ENCODE measurements around the gene NREP.

NREP gene

GRCh38 chr5:111746791-111747190 is 10.2 kb downstream of the NREP start:
- Histone ChIP-seq H3K27ac (ENCODE audit: insufficient read depth in 1 of 2, low read depth in 1 of 2, low read length in 2 of 2, poor library complexity in 1 of 2, severe bottlenecking in 2 of 2) (no peak overlapping the region), H3K4me3 (ENCODE audit: control insufficient read depth in 1 of 7, extremely low read depth in 1 of 7, insufficient read depth in 4 of 7, low read depth in 2 of 7, low read length in 6 of 7) (no peak overlapping the region), H3K9me3 (ENCODE audit: control extremely low read depth in 1 of 5, control insufficient read depth in 4 of 5, insufficient read depth in 2 of 5, low read depth in 1 of 5, low read length in 4 of 5) (no peaks in the 10 kb centered on the region), H3K36me3 (ENCODE audit: control insufficient read depth in 4 of 4, insufficient read depth in 4 of 4, low read length in 3 of 4) (peaks cover 0 to 52% (median 26%) of the 10 kb centered on the region in 4 experiments), H3K27me3 (replicated peaks in 2 of 5; ENCODE audit: control insufficient read depth in 4 of 5, insufficient read depth in 5 of 5, low read length in 4 of 5) (no peaks in the 10 kb centered on the region), H3K4me1 (ENCODE audit: control extremely low read depth in 1 of 4, control insufficient read depth in 4 of 4, insufficient read depth in 4 of 4, low read length in 3 of 4) (peaks cover 0 to 4% (median 2%) of the 10 kb centered on the region in 4 experiments)
- CTCF ChIA-PET, result no interaction called here
- POLR2A ChIA-PET, result no interaction called here
- WGBS (ENCODE audit: insufficient coverage), result 100% methylated on average over 3 of the region's 4 CpGs
- DNase-seq, result no peak

GRCh38 chr5:111745075-111745739 is 11.8 kb downstream of the NREP start:
- POLR2A ChIA-PET, result no interaction called here
- CTCF ChIA-PET, result no interaction called here
- H3K4me1 ChIP-seq (ENCODE audit: control extremely low read depth in 1 of 4, control insufficient read depth in 4 of 4, insufficient read depth in 4 of 4, low read length in 3 of 4), result peaks cover 0 to 4% (median 3%) of the 10 kb centered on the region in 4 experiments
- peaks cover 0 to 45% (median 19%) of the 10 kb centered on the region in 4 experiments for H3K36me3 ChIP-seq (ENCODE audit: control insufficient read depth in 4 of 4, insufficient read depth in 4 of 4, low read length in 3 of 4)
- no peak overlapping the region for H3K4me3 ChIP-seq (ENCODE audit: control insufficient read depth in 1 of 7, extremely low read depth in 1 of 7, insufficient read depth in 4 of 7, low read depth in 2 of 7, low read length in 6 of 7)
- H3K27ac ChIP-seq (ENCODE audit: insufficient read depth in 1 of 2, low read depth in 1 of 2, low read length in 2 of 2, poor library complexity in 1 of 2, severe bottlenecking in 2 of 2), result no peak overlapping the region
- 100% methylated on average over 3 of the region's 4 CpGs for WGBS (ENCODE audit: insufficient coverage)
- H3K27me3 ChIP-seq (replicated peaks in 2 of 5; ENCODE audit: control insufficient read depth in 4 of 5, insufficient read depth in 5 of 5, low read length in 4 of 5), result no peaks in the 10 kb centered on the region
- DNase-seq, result no peak
- H3K9me3 ChIP-seq (ENCODE audit: control extremely low read depth in 1 of 5, control insufficient read depth in 4 of 5, insufficient read depth in 2 of 5, low read depth in 1 of 5, low read length in 4 of 5), result no peaks in the 10 kb centered on the region

GRCh38 chr5:111744455-111744854 is 12.5 kb downstream of the NREP start:
- DNase-seq, result no peak
- no peaks in the 10 kb centered on the region for H3K9me3 ChIP-seq (ENCODE audit: control extremely low read depth in 1 of 5, control insufficient read depth in 4 of 5, insufficient read depth in 2 of 5, low read depth in 1 of 5, low read length in 4 of 5)
- H3K4me3 ChIP-seq (ENCODE audit: control insufficient read depth in 1 of 7, extremely low read depth in 1 of 7, insufficient read depth in 4 of 7, low read depth in 2 of 7, low read length in 6 of 7), result no peak overlapping the region
- H3K36me3 ChIP-seq (ENCODE audit: control insufficient read depth in 4 of 4, insufficient read depth in 4 of 4, low read length in 3 of 4), result peaks cover 0 to 38% (median 14%) of the 10 kb centered on the region in 4 experiments
- peaks cover 0 to 6% (median 3%) of the 10 kb centered on the region in 4 experiments for H3K4me1 ChIP-seq (ENCODE audit: control extremely low read depth in 1 of 4, control insufficient read depth in 4 of 4, insufficient read depth in 4 of 4, low read length in 3 of 4)
- H3K27ac ChIP-seq (ENCODE audit: insufficient read depth in 1 of 2, low read depth in 1 of 2, low read length in 2 of 2, poor library complexity in 1 of 2, severe bottlenecking in 2 of 2), result no peak overlapping the region
- no peaks in the 10 kb centered on the region for H3K27me3 ChIP-seq (replicated peaks in 2 of 5; ENCODE audit: control insufficient read depth in 4 of 5, insufficient read depth in 5 of 5, low read length in 4 of 5)
- POLR2A ChIA-PET, result no interaction called here
- CTCF ChIA-PET, result no interaction called here
- WGBS (ENCODE audit: insufficient coverage), result 100% methylated on average over 1 of the region's 2 CpGs

DNA sequence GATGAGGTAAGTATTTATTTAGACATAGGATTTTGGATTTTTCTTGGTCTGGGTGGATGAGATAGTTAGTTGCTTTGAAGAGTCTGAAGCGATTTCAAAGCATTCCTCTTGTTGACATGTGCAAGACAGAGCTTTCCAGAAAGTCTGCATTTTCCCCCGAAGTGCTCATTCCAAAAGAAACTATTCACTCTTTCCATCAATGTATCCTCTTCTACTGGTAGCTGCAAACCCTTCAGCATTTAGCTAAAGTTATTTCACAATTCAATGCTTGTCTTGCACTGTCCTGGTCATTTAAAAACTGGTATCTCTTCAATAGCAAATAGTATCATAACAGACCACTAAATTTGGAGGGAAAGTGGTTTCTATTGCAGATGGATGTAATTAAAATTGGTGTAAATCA is 13.0 kb downstream of the NREP start:
- WGBS (ENCODE audit: insufficient coverage), result no CpG with 5 or more reads among the region's 2 CpGs
- CTCF ChIA-PET, result no interaction called here
- DNase-seq, result no peak
- POLR2A ChIA-PET, result no interaction called here
- no peaks in the 10 kb centered on the region for H3K9me3 ChIP-seq (ENCODE audit: control extremely low read depth in 1 of 5, control insufficient read depth in 4 of 5, insufficient read depth in 2 of 5, low read depth in 1 of 5, low read length in 4 of 5)
- no peaks in the 10 kb centered on the region for H3K27me3 ChIP-seq (replicated peaks in 2 of 5; ENCODE audit: control insufficient read depth in 4 of 5, insufficient read depth in 5 of 5, low read length in 4 of 5)
- no peak overlapping the region for H3K4me3 ChIP-seq (ENCODE audit: control insufficient read depth in 1 of 7, extremely low read depth in 1 of 7, insufficient read depth in 4 of 7, low read depth in 2 of 7, low read length in 6 of 7)
- H3K4me1 ChIP-seq (ENCODE audit: control extremely low read depth in 1 of 4, control insufficient read depth in 4 of 4, insufficient read depth in 4 of 4, low read length in 3 of 4), result peaks cover 0 to 11% (median 4%) of the 10 kb centered on the region in 4 experiments
- peaks cover 0 to 37% (median 13%) of the 10 kb centered on the region in 4 experiments for H3K36me3 ChIP-seq (ENCODE audit: control insufficient read depth in 4 of 4, insufficient read depth in 4 of 4, low read length in 3 of 4)
- no peak overlapping the region for H3K27ac ChIP-seq (ENCODE audit: insufficient read depth in 1 of 2, low read depth in 1 of 2, low read length in 2 of 2, poor library complexity in 1 of 2, severe bottlenecking in 2 of 2)

GRCh38 chr5:111743512-111743911 is 13.5 kb downstream of the NREP start:
- CTCF ChIA-PET, result no interaction called here

DNA sequence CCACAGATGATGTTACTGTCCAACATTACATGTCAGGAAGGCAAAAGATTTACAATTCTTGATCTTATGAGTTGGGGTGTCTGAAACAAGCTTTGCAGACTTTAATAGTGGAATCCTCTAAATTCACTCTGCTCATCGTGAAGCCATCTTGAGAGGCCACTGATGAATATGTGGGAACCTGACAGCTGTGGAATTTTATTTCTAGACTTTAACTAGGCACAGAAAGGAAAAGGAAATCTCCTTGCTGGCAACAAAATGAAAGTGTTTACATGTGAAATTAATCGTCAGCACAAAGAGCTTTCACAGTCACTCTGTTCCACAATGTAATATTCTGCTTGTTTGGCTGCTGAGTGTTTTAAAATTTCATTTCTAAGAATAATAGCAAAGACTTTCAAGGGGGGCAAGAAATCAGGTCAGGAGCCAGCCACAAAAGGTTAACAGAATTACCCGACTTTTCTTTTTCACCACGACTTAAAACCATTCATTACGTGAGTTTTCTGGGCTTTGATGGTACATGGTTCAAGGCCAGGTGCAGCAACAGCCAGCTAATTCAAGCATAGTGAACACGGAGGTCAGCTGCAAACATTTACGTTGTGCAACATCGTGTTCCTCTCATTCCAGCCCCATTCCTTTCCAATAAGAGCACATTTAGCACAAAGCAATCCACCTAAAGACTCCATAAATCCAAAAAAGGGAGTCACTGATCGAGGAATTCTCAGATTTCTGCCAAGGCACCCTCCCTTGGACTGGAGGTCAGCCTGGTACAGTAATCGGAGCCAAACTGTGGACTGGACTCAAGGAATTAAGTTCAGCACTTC is 14.6 kb downstream of the NREP start:
- Histone ChIP-seq H3K9me3 (ENCODE audit: control extremely low read depth in 1 of 5, control insufficient read depth in 4 of 5, insufficient read depth in 2 of 5, low read depth in 1 of 5, low read length in 4 of 5) (no peaks in the 10 kb centered on the region), H3K4me3 (ENCODE audit: control insufficient read depth in 1 of 7, extremely low read depth in 1 of 7, insufficient read depth in 4 of 7, low read depth in 2 of 7, low read length in 6 of 7) (no peak overlapping the region), H3K4me1 (ENCODE audit: control extremely low read depth in 1 of 4, control insufficient read depth in 4 of 4, insufficient read depth in 4 of 4, low read length in 3 of 4) (peaks cover 0 to 15% (median 6%) of the 10 kb centered on the region in 4 experiments), H3K36me3 (ENCODE audit: control insufficient read depth in 4 of 4, insufficient read depth in 4 of 4, low read length in 3 of 4) (peaks cover 0 to 34% (median 6%) of the 10 kb centered on the region in 4 experiments), H3K27me3 (replicated peaks in 2 of 5; ENCODE audit: control insufficient read depth in 4 of 5, insufficient read depth in 5 of 5, low read length in 4 of 5) (no peaks in the 10 kb centered on the region), H3K27ac (ENCODE audit: insufficient read depth in 1 of 2, low read depth in 1 of 2, low read length in 2 of 2, poor library complexity in 1 of 2, severe bottlenecking in 2 of 2) (no peak overlapping the region)
- DNase-seq, result no peak
- 96% methylated on average over 7 of the region's 10 CpGs for WGBS (ENCODE audit: insufficient coverage)
- ChIA-PET POLR2A (no interaction called here), CTCF (interaction anchor here (1.4 kb wide), 1 partner anchor 15 kb away, joined by 6 read pairs; the partner anchor contains the start of gene NREP)

More at GRCh38 chr5:111743512-111743911, 13.5 kb downstream of the NREP start:
- Histone ChIP-seq H3K4me3 (ENCODE audit: control insufficient read depth in 1 of 7, extremely low read depth in 1 of 7, insufficient read depth in 4 of 7, low read depth in 2 of 7, low read length in 6 of 7) (no peak overlapping the region), H3K36me3 (ENCODE audit: control insufficient read depth in 4 of 4, insufficient read depth in 4 of 4, low read length in 3 of 4) (peaks cover 0 to 38% (median 10%) of the 10 kb centered on the region in 4 experiments), H3K27me3 (replicated peaks in 2 of 5; ENCODE audit: control insufficient read depth in 4 of 5, insufficient read depth in 5 of 5, low read length in 4 of 5) (no peaks in the 10 kb centered on the region), H3K27ac (ENCODE audit: insufficient read depth in 1 of 2, low read depth in 1 of 2, low read length in 2 of 2, poor library complexity in 1 of 2, severe bottlenecking in 2 of 2) (no peak overlapping the region), H3K4me1 (ENCODE audit: control extremely low read depth in 1 of 4, control insufficient read depth in 4 of 4, insufficient read depth in 4 of 4, low read length in 3 of 4) (peaks cover 0 to 15% (median 6%) of the 10 kb centered on the region in 4 experiments), H3K9me3 (ENCODE audit: control extremely low read depth in 1 of 5, control insufficient read depth in 4 of 5, insufficient read depth in 2 of 5, low read depth in 1 of 5, low read length in 4 of 5) (no peaks in the 10 kb centered on the region)
- POLR2A ChIA-PET, result no interaction called here
- 100% methylated on average over 1 of the region's 2 CpGs for WGBS (ENCODE audit: insufficient coverage)
- DNase-seq, result no peak

DNA sequence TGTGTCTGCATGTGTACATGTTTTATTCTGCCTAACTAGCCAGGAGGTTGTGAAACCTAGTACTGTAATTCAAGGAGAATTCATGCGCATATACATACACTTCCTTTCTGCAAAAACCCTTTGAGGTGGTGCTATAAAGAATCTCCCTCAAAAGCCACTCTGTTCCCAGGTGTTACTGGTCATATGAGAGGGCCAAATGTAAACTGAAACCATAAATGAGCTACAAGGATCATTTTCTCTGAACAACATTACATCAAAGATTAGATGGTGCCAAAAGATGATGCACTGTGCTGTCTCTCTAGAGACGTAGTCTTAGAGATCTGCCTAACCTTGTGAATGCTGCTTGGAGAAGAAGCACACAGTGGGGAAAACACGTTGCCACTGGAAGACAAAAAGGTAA is 15.7 kb downstream of the NREP start:
- Histone ChIP-seq H3K4me3 (ENCODE audit: control insufficient read depth in 1 of 7, extremely low read depth in 1 of 7, insufficient read depth in 4 of 7, low read depth in 2 of 7, low read length in 6 of 7) (no peak overlapping the region), H3K27me3 (replicated peaks in 2 of 5; ENCODE audit: control insufficient read depth in 4 of 5, insufficient read depth in 5 of 5, low read length in 4 of 5) (no peaks in the 10 kb centered on the region), H3K36me3 (ENCODE audit: control insufficient read depth in 4 of 4, insufficient read depth in 4 of 4, low read length in 3 of 4) (peaks cover 0 to 37% (median 7%) of the 10 kb centered on the region in 4 experiments), H3K9me3 (ENCODE audit: control extremely low read depth in 1 of 5, control insufficient read depth in 4 of 5, insufficient read depth in 2 of 5, low read depth in 1 of 5, low read length in 4 of 5) (no peaks in the 10 kb centered on the region), H3K4me1 (ENCODE audit: control extremely low read depth in 1 of 4, control insufficient read depth in 4 of 4, insufficient read depth in 4 of 4, low read length in 3 of 4) (peaks cover 0 to 15% (median 6%) of the 10 kb centered on the region in 4 experiments), H3K27ac (ENCODE audit: insufficient read depth in 1 of 2, low read depth in 1 of 2, low read length in 2 of 2, poor library complexity in 1 of 2, severe bottlenecking in 2 of 2) (no peak overlapping the region)
- no peak for DNase-seq
- WGBS (ENCODE audit: insufficient coverage), result 87% methylated on average over 2 of the region's 3 CpGs
- CTCF ChIA-PET, result no interaction called here
- POLR2A ChIA-PET, result no interaction called here

All from common myeloid progenitor, CD34-positive (primary cell).